Adipocyte (in vitro differentiated cells): Measurements from ENCODE around the gene RERE.
"Not testable (repeated sequence)": the region's sequence is repeated elsewhere in the genome, so short reads cannot be mapped to it uniquely, and the experiment has no call there.

Experiments used
- DNase-seq: peaks from one replicate; pipeline ENCODE4 v3.0.0-alpha.2; 2015; ENCODE audit warnings: low read depth
- H3K27me3 ChIP-seq: replicated peaks from 2 replicates; pipeline ENCODE4 v1.7.0; 2013; ENCODE audit warnings: mild to moderate bottlenecking, low read length, moderate library complexity; ENCODE audit not compliant: control insufficient read depth, insufficient read depth
- H3K36me3 ChIP-seq: 2 replicates; pipeline ENCODE4 v1.7.0; 2013; ENCODE audit warnings: low read length, mild to moderate bottlenecking, moderate library complexity; ENCODE audit not compliant: control insufficient read depth, insufficient read depth, severe bottlenecking
- H3K4me1 ChIP-seq: 2 replicates; pipeline ENCODE4 v1.7.0; 2013; ENCODE audit warnings: mild to moderate bottlenecking, low read length, moderate library complexity; ENCODE audit not compliant: control insufficient read depth, insufficient read depth
- H3K4me3 ChIP-seq: 2 replicates; pipeline ENCODE4 v1.7.0; 2013; ENCODE audit warnings: mild to moderate bottlenecking, low read length, moderate library complexity
- H3K9ac ChIP-seq: 2 replicates; pipeline ENCODE4 v1.7.0; 2013; ENCODE audit warnings: mild to moderate bottlenecking, low read length, moderate library complexity
- H3K9me3 ChIP-seq: 2 replicates; pipeline ENCODE4 v1.7.0; 2013; ENCODE audit warnings: mild to moderate bottlenecking, low read length, moderate library complexity; ENCODE audit not compliant: control insufficient read depth

Gene RERE

GRCh38 chr1:8698012-8698630 lies 119.3 kb downstream of the RERE start:
- no peak overlapping the region for H3K9ac ChIP-seq
- no peak for DNase-seq
- H3K27me3 ChIP-seq, result no peaks in the 10 kb centered on the region
- H3K4me1 ChIP-seq, result peaks cover 20% of the 10 kb centered on the region
- H3K4me3 ChIP-seq, result no peak overlapping the region
- H3K36me3 ChIP-seq, result no peaks in the 10 kb centered on the region
- H3K9me3 ChIP-seq, result no peaks in the 10 kb centered on the region

- H3K27me3 ChIP-seq, DNase-seq, H3K4me3 ChIP-seq, H3K36me3 ChIP-seq, H3K9me3 ChIP-seq, H3K9ac ChIP-seq, H3K4me1 ChIP-seq: not testable (repeated sequence)
These were observed 122.0 kb downstream of the RERE start for GRCh38 chr1:8695442-8695841.

GRCh38 chr1:8693107-8693506 lies 124.3 kb downstream of the RERE start:
- Histone ChIP-seq H3K4me3 (no peak overlapping the region), H3K9me3 (no peaks in the 10 kb centered on the region), H3K36me3 (no peaks in the 10 kb centered on the region), H3K9ac (no peak overlapping the region), H3K27me3 (no peaks in the 10 kb centered on the region), H3K4me1 (no peaks in the 10 kb centered on the region)
- DNase-seq, result no peak

GRCh38 chr1:8691662-8692061 lies 125.8 kb downstream of the RERE start:
- no peak overlapping the region for H3K4me3 ChIP-seq
- H3K9ac ChIP-seq, result no peak overlapping the region
- H3K27me3 ChIP-seq, result no peaks in the 10 kb centered on the region
- H3K4me1 ChIP-seq, result peaks cover 12% of the 10 kb centered on the region
- no peak for DNase-seq
- no peaks in the 10 kb centered on the region for H3K9me3 ChIP-seq
- H3K36me3 ChIP-seq, result no peaks in the 10 kb centered on the region

GRCh38 chr1:8690253-8690525 lies 127.3 kb downstream of the RERE start:
- H3K9me3 ChIP-seq, result no peaks in the 10 kb centered on the region
- no peak overlapping the region for H3K9ac ChIP-seq
- no peaks in the 10 kb centered on the region for H3K27me3 ChIP-seq
- H3K36me3 ChIP-seq, result no peaks in the 10 kb centered on the region
- peaks cover 20% of the 10 kb centered on the region for H3K4me1 ChIP-seq
- DNase-seq, result no peak
- no peak overlapping the region for H3K4me3 ChIP-seq

- Histone ChIP-seq H3K27me3 (no peaks in the 10 kb centered on the region), H3K4me3 (no peak overlapping the region), H3K4me1 (peaks cover 20% of the 10 kb centered on the region), H3K9ac (no peak overlapping the region), H3K36me3 (no peaks in the 10 kb centered on the region), H3K9me3 (no peaks in the 10 kb centered on the region)
- no peak for DNase-seq
These were observed 127.8 kb downstream of the RERE start for GRCh38 chr1:8689431-8690252.

- peaks cover 20% of the 10 kb centered on the region for H3K4me1 ChIP-seq
- H3K9me3 ChIP-seq, result no peaks in the 10 kb centered on the region
- H3K4me3 ChIP-seq, result no peak overlapping the region
- no peak for DNase-seq
- no peak overlapping the region for H3K9ac ChIP-seq
- H3K27me3 ChIP-seq, result no peaks in the 10 kb centered on the region
- no peaks in the 10 kb centered on the region for H3K36me3 ChIP-seq
These were observed 129.9 kb downstream of the RERE start for GRCh38 chr1:8687538-8687937.

GRCh38 chr1:8687039-8687438 lies 130.4 kb downstream of the RERE start:
- no peaks in the 10 kb centered on the region for H3K9me3 ChIP-seq
- H3K36me3 ChIP-seq, result no peaks in the 10 kb centered on the region
- H3K27me3 ChIP-seq, result no peaks in the 10 kb centered on the region
- DNase-seq, result no peak
- H3K9ac ChIP-seq, result peak overlapping the region; percentile 58
- H3K4me3 ChIP-seq, result peak overlapping the region; percentile 46
- peaks cover 20% of the 10 kb centered on the region for H3K4me1 ChIP-seq

GRCh38 chr1:8685463-8685862 lies 132.0 kb downstream of the RERE start:
- DNase-seq, result no peak
- no peak overlapping the region for H3K9ac ChIP-seq
- no peaks in the 10 kb centered on the region for H3K27me3 ChIP-seq
- peaks cover 20% of the 10 kb centered on the region for H3K4me1 ChIP-seq
- H3K36me3 ChIP-seq, result no peaks in the 10 kb centered on the region
- H3K4me3 ChIP-seq, result no peak overlapping the region
- H3K9me3 ChIP-seq, result no peaks in the 10 kb centered on the region

GRCh38 chr1:8684590-8684989 lies 132.8 kb downstream of the RERE start:
- H3K36me3 ChIP-seq, result no peaks in the 10 kb centered on the region
- H3K9ac ChIP-seq, result no peak overlapping the region
- H3K4me1 ChIP-seq, result peaks cover 21% of the 10 kb centered on the region
- no peaks in the 10 kb centered on the region for H3K27me3 ChIP-seq
- H3K4me3 ChIP-seq, result no peak overlapping the region
- DNase-seq, result no peak
- no peaks in the 10 kb centered on the region for H3K9me3 ChIP-seq

GRCh38 chr1:8682573-8682972 lies 134.9 kb downstream of the RERE start:
- H3K9ac ChIP-seq, result no peak overlapping the region
- H3K4me1 ChIP-seq, result peaks cover 28% of the 10 kb centered on the region
- no peaks in the 10 kb centered on the region for H3K27me3 ChIP-seq
- no peak for DNase-seq
- H3K4me3 ChIP-seq, result no peak overlapping the region
- no peaks in the 10 kb centered on the region for H3K9me3 ChIP-seq
- H3K36me3 ChIP-seq, result no peaks in the 10 kb centered on the region

GRCh38 chr1:8681911-8682310 lies 135.5 kb downstream of the RERE start:
- Histone ChIP-seq H3K9me3 (no peaks in the 10 kb centered on the region), H3K36me3 (no peaks in the 10 kb centered on the region), H3K27me3 (no peaks in the 10 kb centered on the region), H3K9ac (no peak overlapping the region), H3K4me1 (peaks cover 22% of the 10 kb centered on the region), H3K4me3 (no peak overlapping the region)
- DNase-seq, result no peak
